Uterus (tissue), 2 donors: Measurements from ENCODE around the gene ETV4.

Experiments
- POLR2A ChIP-seq, 2 donors: fragments of 450-650 bp; IDR thresholded peaks; one replicate each; pipeline ENCODE4 v1.6.1; 2016; ENCODE audit warnings: antibody characterized with exemption in 2 of 2, mild to moderate bottlenecking in 1 of 2, moderate library complexity in 1 of 2
- TF ChIP-seq, protein P1 (sequence below), 4 experiments: fragments of 200-600 bp in 2 of 4; fragments of 450-650 bp in 2 of 4; sonication (generic) in 2 of 4; IDR thresholded peaks; one replicate each; pipeline ENCODE4 v1.5.1; 2016 to 2019; ENCODE audit warnings: antibody characterized with exemption in 4 of 4, mild to moderate bottlenecking in 2 of 4, moderate library complexity in 1 of 4

- no peak for TF ChIP-seq POLR2A (IDR thresholded peaks at IDR 0.05)
- TF ChIP-seq, protein P1, sequence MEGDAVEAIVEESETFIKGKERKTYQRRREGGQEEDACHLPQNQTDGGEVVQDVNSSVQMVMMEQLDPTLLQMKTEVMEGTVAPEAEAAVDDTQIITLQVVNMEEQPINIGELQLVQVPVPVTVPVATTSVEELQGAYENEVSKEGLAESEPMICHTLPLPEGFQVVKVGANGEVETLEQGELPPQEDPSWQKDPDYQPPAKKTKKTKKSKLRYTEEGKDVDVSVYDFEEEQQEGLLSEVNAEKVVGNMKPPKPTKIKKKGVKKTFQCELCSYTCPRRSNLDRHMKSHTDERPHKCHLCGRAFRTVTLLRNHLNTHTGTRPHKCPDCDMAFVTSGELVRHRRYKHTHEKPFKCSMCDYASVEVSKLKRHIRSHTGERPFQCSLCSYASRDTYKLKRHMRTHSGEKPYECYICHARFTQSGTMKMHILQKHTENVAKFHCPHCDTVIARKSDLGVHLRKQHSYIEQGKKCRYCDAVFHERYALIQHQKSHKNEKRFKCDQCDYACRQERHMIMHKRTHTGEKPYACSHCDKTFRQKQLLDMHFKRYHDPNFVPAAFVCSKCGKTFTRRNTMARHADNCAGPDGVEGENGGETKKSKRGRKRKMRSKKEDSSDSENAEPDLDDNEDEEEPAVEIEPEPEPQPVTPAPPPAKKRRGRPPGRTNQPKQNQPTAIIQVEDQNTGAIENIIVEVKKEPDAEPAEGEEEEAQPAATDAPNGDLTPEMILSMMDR (IDR thresholded peaks at IDR 0.05): no peak
Measured at GRCh38 chr17:43595466-43595865, 49.3 kb upstream of the ETV4 start.
